Thymus (tissue), 11 donors: Measurements from ENCODE around the gene SYNPO. TPM values are rescaled to one million over a fixed set of nuclear protein-coding genes. Genes with fewer than 3 reads are reported as not detected.

ENCODE experiments used
- DNase-seq, 9 donors: peaks; one replicate each; pipeline ENCODE4 v3.0.0-alpha.2; 2013; ENCODE audit warnings: low spot score in 9 of 9, low read depth in 6 of 9, missing footprints in 1 of 9
- H3K27ac ChIP-seq, 2 donors: one replicate each; pipeline ENCODE4 v1.5.1; 2013; ENCODE audit warnings: control low read depth in 1 of 2, low read depth in 1 of 2, low read length in 1 of 2, mild to moderate bottlenecking in 1 of 2, moderate library complexity in 1 of 2
- H3K27me3 ChIP-seq, 2 donors: one replicate each; pipeline ENCODE4 v1.5.1; 2013; ENCODE audit warnings: low read length in 1 of 2; ENCODE audit not compliant: control insufficient read depth in 2 of 2, insufficient read depth in 1 of 2
- H3K36me3 ChIP-seq, 2 donors: one replicate each; pipeline ENCODE4 v1.5.1; 2013; ENCODE audit warnings: low read length in 1 of 2, mild to moderate bottlenecking in 1 of 2, moderate library complexity in 1 of 2; ENCODE audit not compliant: control insufficient read depth in 2 of 2, insufficient read depth in 2 of 2
- H3K4me1 ChIP-seq, 2 donors: one replicate each; pipeline ENCODE4 v1.5.1; 2013; ENCODE audit warnings: low read length in 2 of 2; ENCODE audit not compliant: control insufficient read depth in 2 of 2, insufficient read depth in 2 of 2
- H3K4me3 ChIP-seq, 2 donors: one replicate each; pipeline ENCODE4 v1.5.1; 2013; ENCODE audit warnings: low read length in 2 of 2, control low read depth in 1 of 2, mild to moderate bottlenecking in 1 of 2
- H3K9me3 ChIP-seq, 2 donors: one replicate each; pipeline ENCODE4 v1.5.1; 2013; ENCODE audit warnings: low read length in 1 of 2, mild to moderate bottlenecking in 1 of 2; ENCODE audit not compliant: control insufficient read depth in 2 of 2, insufficient read depth in 1 of 2
- WGBS: extraction: QIAGEN DNeasy Blood & Tissue Kit; methylation state at CpG from one replicate; pipeline ENCODE4 v1.1.7; 2013; 5-methylcytosine and 5-hydroxymethylcytosine counted together
- polyA plus RNA-seq: library from polyadenylated mRNA; stranded (reverse); fragments of 200-250 nt; gene quantifications from one replicate; pipeline ENCODE4 v1.2.3, GENCODE V29; 2013
- total RNA-seq: library from RNA; stranded (reverse); fragments of 120-200 nt; gene quantifications from one replicate; pipeline ENCODE4 v1.2.4, GENCODE V29; 2013
- donor health status: healthy.

Gene SYNPO
- total and polyA plus RNA-seq, 2 donors, result 1.5 to 10.0 TPM

DNA sequence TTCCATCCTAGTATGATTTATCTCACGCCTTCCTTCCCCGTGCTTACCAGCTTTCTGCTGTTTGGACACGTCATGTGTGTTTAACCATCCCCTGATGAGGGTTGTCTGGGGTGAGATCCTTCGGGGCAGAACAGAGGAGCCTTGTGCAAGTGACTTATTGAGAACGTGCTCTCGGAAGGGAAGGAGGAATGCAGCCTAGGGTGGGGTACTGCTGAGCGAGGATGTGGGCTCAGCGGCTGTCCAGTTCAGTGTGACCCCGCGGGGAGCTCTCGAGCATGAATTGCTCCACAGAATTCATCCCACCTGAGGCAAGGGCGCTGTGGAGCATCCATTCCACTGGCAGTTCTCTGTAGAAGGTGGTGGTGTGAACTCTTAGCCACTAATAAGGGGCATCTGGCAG is 24.6 kb downstream of the SYNPO start:
- no peak overlapping the region for H3K27ac ChIP-seq
- WGBS, result 90% methylated on average over 12 of the region's 12 CpGs
- no peaks in the 10 kb centered on the region for H3K9me3 ChIP-seq
- H3K36me3 ChIP-seq, result no peaks in the 10 kb centered on the region
- no peak overlapping the region for H3K4me3 ChIP-seq
- DNase-seq, result no peak
- H3K4me1 ChIP-seq, result no peaks in the 10 kb centered on the region
- peaks cover 0 to 25% of the 10 kb centered on the region in 2 donors for H3K27me3 ChIP-seq

DNA sequence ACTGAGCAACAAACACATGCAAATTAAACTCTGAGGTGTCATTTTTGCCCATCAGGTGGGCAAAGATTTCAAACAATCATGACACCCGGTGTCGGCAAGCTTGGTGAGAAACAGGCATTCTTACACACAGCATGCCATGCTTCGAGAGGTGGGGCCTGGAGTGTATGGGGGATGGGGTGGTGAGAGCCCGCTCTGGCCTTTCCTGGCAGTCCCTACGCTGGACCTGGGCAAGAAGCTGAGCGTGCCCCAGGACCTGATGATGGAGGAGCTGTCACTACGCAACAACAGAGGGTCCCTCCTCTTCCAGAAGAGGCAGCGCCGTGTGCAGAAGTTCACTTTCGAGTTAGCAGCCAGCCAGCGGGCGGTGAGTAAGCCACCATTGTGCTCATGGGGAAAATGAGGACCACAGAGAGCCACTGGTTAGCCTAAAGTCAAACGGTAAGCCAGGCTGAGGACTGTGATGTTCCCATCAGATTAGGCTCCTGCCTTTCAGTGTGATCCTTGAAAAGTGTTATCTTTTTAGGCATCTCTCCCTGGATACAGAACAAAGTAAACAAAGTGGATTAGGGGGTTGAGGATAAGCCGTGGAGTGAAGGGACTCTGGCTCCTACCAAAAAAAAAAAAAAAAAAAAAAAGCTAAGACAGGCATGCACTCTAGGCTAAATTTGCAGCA is 30.0 kb downstream of the SYNPO start:
- Histone ChIP-seq H3K9me3 (no peaks in the 10 kb centered on the region), H3K27me3 (peaks cover 10 to 37% of the 10 kb centered on the region in 2 donors), H3K27ac (no peak overlapping the region), H3K36me3 (no peaks in the 10 kb centered on the region), H3K4me1 (peaks cover 2 to 17% of the 10 kb centered on the region in 2 donors), H3K4me3 (no peak overlapping the region)
- no peak for DNase-seq
- 96% methylated on average over 14 of the region's 14 CpGs for WGBS

DNA sequence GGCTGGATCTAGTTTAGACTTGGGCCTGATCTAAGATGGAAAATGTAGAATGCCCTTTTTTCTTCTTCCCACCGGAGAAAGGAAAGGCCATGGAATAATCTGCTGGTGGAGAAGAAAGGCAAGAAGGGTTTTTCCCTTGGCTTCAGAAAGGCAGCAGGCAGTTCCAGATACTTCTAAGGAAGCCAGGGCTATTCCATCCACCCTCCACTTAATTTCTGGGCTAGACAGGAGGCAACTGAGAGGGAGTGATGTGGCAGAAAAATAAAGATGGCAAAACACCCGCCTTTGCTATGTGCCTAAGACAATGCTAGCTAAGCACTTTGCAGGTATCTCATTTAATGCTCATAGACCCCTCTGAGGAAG is 30.5 kb downstream of the SYNPO start:
- peaks cover 2 to 17% of the 10 kb centered on the region in 2 donors for H3K4me1 ChIP-seq
- H3K4me3 ChIP-seq, result no peak overlapping the region
- no peaks in the 10 kb centered on the region for H3K36me3 ChIP-seq
- WGBS, result 85% methylated on average over 2 of the region's 2 CpGs
- no peak for DNase-seq
- H3K27me3 ChIP-seq, result peaks cover 10 to 37% of the 10 kb centered on the region in 2 donors
- no peak overlapping the region for H3K27ac ChIP-seq
- no peaks in the 10 kb centered on the region for H3K9me3 ChIP-seq

DNA sequence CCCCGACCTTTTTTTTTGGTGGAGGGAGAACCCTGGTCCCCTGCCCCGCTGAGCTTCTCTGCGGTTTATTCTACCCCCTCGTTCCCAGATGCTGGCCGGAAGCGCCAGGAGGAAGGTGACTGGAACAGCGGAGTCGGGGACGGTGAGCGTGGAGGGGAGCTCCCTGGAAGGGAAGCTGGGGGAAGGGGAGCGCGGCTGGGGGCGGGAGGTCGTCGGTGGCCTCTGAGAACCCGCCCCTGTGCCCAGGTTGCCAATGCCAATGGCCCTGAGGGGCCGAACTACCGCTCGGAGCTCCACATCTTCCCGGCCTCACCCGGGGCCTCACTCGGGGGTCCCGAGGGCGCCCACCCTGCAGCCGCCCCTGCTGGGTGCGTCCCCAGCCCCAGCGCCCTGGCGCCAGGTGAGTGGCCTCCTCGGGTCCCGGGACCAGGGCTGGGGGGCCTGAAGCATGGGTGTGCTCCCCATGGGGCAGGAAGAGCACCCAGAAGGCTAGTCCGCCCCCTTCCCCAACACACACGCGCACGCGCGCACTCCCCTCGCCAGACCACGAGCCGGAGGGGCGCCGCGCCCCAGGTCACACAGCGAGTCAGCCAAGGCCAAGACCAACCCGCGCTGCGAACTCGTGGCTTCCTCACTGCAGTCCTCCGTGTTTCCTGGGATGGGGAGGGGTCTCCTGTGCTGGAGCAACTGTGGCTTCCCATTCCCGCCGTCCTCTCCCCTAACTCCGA is 31.2 kb downstream of the SYNPO start:
- peak in 1 of 9 donors; percentile 21 for DNase-seq
- Histone ChIP-seq H3K4me1 (peaks cover 2 to 17% of the 10 kb centered on the region in 2 donors), H3K36me3 (no peaks in the 10 kb centered on the region), H3K4me3 (peak overlapping the region; percentile 45 to 48), H3K9me3 (no peaks in the 10 kb centered on the region), H3K27ac (no peak overlapping the region), H3K27me3 (peaks cover 10 to 37% of the 10 kb centered on the region in 2 donors)
- WGBS, result under 1% methylated on average over 51 of the region's 51 CpGs

DNA sequence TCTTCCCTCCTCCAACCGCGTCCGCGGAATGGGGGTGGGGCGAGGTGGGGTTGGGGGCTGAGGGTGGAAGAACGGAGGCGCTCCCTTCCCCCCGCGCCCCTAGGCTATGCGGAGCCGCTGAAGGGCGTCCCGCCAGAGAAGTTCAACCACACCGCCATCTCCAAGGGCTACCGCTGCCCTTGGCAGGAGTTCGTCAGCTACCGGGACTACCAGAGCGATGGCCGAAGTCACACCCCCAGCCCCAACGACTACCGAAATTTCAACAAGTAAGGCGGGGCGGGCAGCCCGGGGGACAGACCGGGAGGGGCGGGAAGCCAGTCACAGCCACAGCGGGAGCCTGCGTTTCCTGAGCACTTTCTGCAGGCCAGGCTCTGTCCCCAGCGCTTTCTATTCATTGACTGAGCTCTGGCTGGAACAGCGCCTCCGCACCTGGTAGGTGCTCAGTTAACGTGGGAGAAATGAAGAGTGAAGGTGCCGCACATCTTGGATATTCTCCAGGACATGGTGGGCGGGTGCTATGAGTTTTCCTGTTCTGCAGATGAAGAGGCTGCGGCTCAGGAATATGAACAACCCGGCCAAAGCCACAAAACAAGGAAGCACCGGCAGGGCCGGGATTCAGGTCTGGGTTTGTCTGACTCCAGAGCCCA is 31.9 kb downstream of the SYNPO start:
- Histone ChIP-seq H3K9me3 (no peaks in the 10 kb centered on the region), H3K4me3 (peak overlapping the region; percentile 45 to 48), H3K36me3 (no peaks in the 10 kb centered on the region), H3K4me1 (peaks cover 2 to 17% of the 10 kb centered on the region in 2 donors), H3K27ac (no peak overlapping the region), H3K27me3 (peaks cover 10 to 35% of the 10 kb centered on the region in 2 donors)
- peak in 2 of 9 donors; percentile 13 to 36 for DNase-seq
- WGBS, result under 1% methylated on average over 38 of the region's 38 CpGs

DNA sequence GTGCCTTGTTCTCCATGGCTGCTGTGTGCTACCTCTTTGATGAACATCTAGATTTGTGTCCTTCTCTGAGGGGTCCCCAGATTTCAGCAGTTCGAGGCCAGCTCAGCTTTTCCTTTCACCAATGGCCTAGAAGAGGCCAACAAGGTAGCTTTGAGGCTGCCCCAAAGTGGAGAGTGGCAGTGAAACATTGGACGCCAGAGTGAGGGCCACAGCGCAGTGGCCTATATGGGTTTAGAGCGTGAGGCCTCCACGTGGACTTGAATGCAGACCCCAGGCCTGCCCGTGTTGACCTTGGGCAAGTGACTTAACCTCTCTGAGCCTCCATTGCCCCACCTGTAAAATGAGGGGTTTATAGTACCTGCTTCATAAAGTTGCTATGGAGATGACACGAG is 32.4 kb downstream of the SYNPO start:
- 73% methylated on average over 7 of the region's 7 CpGs for WGBS
- Histone ChIP-seq H3K27ac (no peak overlapping the region), H3K36me3 (no peaks in the 10 kb centered on the region), H3K27me3 (peaks cover 10 to 35% of the 10 kb centered on the region in 2 donors), H3K4me1 (peaks cover 2 to 17% of the 10 kb centered on the region in 2 donors), H3K9me3 (no peaks in the 10 kb centered on the region), H3K4me3 (no peak overlapping the region)
- DNase-seq, result no peak

DNA sequence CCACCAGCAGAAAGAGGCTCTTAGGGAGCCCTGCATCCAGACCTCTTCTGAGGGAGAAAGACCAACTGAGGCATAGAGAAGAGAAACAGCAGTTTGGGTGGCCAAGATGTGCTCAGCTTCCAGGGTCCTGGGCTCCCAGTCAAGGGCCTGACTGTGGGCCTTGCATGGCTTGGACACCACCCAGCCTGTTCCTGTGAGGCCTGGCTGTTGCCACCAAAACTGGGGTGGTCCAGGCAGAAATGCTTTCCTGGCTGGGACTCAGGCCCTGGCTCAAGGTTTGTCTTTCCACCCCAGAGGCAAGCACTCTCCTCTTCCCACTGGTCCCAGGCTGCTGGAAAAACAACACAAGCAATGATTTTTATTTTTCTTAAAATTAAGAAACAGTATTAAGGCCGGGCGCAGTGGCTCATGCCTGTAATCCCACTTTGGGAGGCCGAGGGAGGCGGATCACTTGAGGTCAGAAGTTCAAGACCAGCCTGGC is 33.9 kb downstream of the SYNPO start:
- peaks cover 10 to 35% of the 10 kb centered on the region in 2 donors for H3K27me3 ChIP-seq
- no peak overlapping the region for H3K27ac ChIP-seq
- H3K4me3 ChIP-seq, result no peak overlapping the region
- peaks cover 2 to 17% of the 10 kb centered on the region in 2 donors for H3K4me1 ChIP-seq
- H3K36me3 ChIP-seq, result no peaks in the 10 kb centered on the region
- 97% methylated on average over 4 of the region's 4 CpGs for WGBS
- DNase-seq, result no peak
- no peaks in the 10 kb centered on the region for H3K9me3 ChIP-seq

DNA sequence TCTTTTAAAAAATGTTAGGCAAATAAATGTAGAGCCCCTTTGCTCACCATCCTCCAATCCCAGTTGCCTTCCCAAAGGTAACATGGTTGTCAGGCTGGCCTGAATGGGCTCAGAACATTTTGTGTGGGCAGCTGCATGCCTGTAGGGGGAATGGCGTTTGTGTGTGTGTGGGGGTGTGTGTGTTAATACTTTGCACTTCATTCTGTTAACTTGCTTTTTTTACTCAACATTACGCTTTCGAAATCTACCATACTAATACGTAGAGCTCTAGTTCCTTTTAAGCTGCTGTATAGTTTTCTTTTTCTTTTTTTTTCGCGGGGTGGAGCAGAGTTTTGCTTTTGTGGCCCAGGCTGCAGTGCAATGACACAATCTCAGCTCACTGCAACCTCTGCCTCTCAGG is 34.6 kb downstream of the SYNPO start:
- H3K4me1 ChIP-seq, result peaks cover 2 to 17% of the 10 kb centered on the region in 2 donors
- no peak for DNase-seq
- no peaks in the 10 kb centered on the region for H3K36me3 ChIP-seq
- peaks cover 10 to 31% of the 10 kb centered on the region in 2 donors for H3K27me3 ChIP-seq
- no peaks in the 10 kb centered on the region for H3K9me3 ChIP-seq
- 96% methylated on average over 6 of the region's 6 CpGs for WGBS
- H3K27ac ChIP-seq, result no peak overlapping the region
- H3K4me3 ChIP-seq, result no peak overlapping the region

DNA sequence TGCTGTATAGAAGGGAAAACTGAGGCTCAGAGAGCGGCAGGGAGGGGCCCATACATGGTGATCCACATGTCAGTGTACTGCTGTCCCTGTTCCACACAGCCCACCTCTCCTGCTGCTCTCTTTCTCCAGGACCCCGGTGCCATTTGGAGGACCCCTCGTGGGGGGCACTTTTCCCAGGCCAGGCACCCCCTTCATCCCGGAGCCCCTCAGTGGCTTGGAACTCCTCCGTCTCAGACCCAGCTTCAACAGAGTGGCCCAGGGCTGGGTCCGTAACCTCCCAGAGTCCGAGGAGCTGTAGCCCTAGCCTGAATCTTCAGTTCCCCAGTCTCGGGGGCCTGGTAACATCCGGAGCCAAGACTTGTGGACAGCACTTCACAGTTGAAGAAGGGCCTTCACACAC is 36.1 kb downstream of the SYNPO start:
- no peak for DNase-seq
- H3K27ac ChIP-seq, result no peak overlapping the region
- no peaks in the 10 kb centered on the region for H3K36me3 ChIP-seq
- H3K9me3 ChIP-seq, result no peaks in the 10 kb centered on the region
- peaks cover 2 to 16% of the 10 kb centered on the region in 2 donors for H3K27me3 ChIP-seq
- no peak overlapping the region for H3K4me3 ChIP-seq
- H3K4me1 ChIP-seq, result peaks cover 0 to 13% of the 10 kb centered on the region in 2 donors
- 99% methylated on average over 9 of the region's 9 CpGs for WGBS
